ENCODE measurements around the gene VAV3. TPM values are rescaled to one million over a fixed set of nuclear protein-coding genes. Genes with fewer than 3 reads are reported as not detected.

Gene VAV3
- total RNA-seq, 1 donor from 2014 or later, result 159 TPM

GRCh38 chr1:107545056-107545577 lies 419.9 kb downstream of the VAV3 start:
- peaks cover 3% of the 10 kb centered on the region for H3K36me3 Mint-ChIP-seq (ENCODE audit: low read depth, unreplicated experiment)
- H3K27me3 Mint-ChIP-seq (ENCODE audit: unreplicated experiment), result no peaks in the 10 kb centered on the region
- H3K4me1 Mint-ChIP-seq (ENCODE audit: unreplicated experiment), result no peaks in the 10 kb centered on the region
- no peaks in the 10 kb centered on the region for H3K9me3 Mint-ChIP-seq (ENCODE audit: unreplicated experiment)
- no peak for TF ChIP-seq CTCF (IDR thresholded peaks at IDR 0.05; ENCODE audit: unreplicated experiment)
- DNase-seq (ENCODE audit: low spot score), result no peak
- H3K27ac Mint-ChIP-seq (ENCODE audit: unreplicated experiment), result no peak overlapping the region
- no peak overlapping the region for H3K4me3 Mint-ChIP-seq (ENCODE audit: unreplicated experiment)

GRCh38 chr1:107544285-107544684 lies 420.7 kb downstream of the VAV3 start:
- no peaks in the 10 kb centered on the region for H3K4me1 Mint-ChIP-seq (ENCODE audit: unreplicated experiment)
- no peak overlapping the region for H3K4me3 Mint-ChIP-seq (ENCODE audit: unreplicated experiment)
- DNase-seq (ENCODE audit: low spot score), result no peak
- H3K27me3 Mint-ChIP-seq (ENCODE audit: unreplicated experiment), result no peaks in the 10 kb centered on the region
- no peak for TF ChIP-seq CTCF (IDR thresholded peaks at IDR 0.05; ENCODE audit: unreplicated experiment)
- H3K9me3 Mint-ChIP-seq (ENCODE audit: unreplicated experiment), result no peaks in the 10 kb centered on the region
- H3K27ac Mint-ChIP-seq (ENCODE audit: unreplicated experiment), result no peak overlapping the region
- H3K36me3 Mint-ChIP-seq (ENCODE audit: low read depth, unreplicated experiment), result no peaks in the 10 kb centered on the region

GRCh38 chr1:107541412-107541811 lies 423.6 kb downstream of the VAV3 start:
- TF ChIP-seq CTCF (IDR thresholded peaks at IDR 0.05; ENCODE audit: unreplicated experiment), result no peak
- H3K9me3 Mint-ChIP-seq (ENCODE audit: unreplicated experiment), result no peaks in the 10 kb centered on the region
- H3K27ac Mint-ChIP-seq (ENCODE audit: unreplicated experiment), result no peak overlapping the region
- H3K36me3 Mint-ChIP-seq (ENCODE audit: low read depth, unreplicated experiment), result no peaks in the 10 kb centered on the region
- no peak for DNase-seq (ENCODE audit: low spot score)
- no peaks in the 10 kb centered on the region for H3K27me3 Mint-ChIP-seq (ENCODE audit: unreplicated experiment)
- H3K4me3 Mint-ChIP-seq (ENCODE audit: unreplicated experiment), result no peak overlapping the region
- peaks cover 4% of the 10 kb centered on the region for H3K4me1 Mint-ChIP-seq (ENCODE audit: unreplicated experiment)

- Mint-ChIP-seq H3K27ac (ENCODE audit: unreplicated experiment) (no peak overlapping the region), H3K27me3 (ENCODE audit: unreplicated experiment) (no peaks in the 10 kb centered on the region), H3K36me3 (ENCODE audit: low read depth, unreplicated experiment) (no peaks in the 10 kb centered on the region), H3K4me3 (ENCODE audit: unreplicated experiment) (no peak overlapping the region), H3K4me1 (ENCODE audit: unreplicated experiment) (peaks cover 15% of the 10 kb centered on the region), H3K9me3 (ENCODE audit: unreplicated experiment) (no peaks in the 10 kb centered on the region)
- no peak for TF ChIP-seq CTCF (IDR thresholded peaks at IDR 0.05; ENCODE audit: unreplicated experiment)
- no peak for DNase-seq (ENCODE audit: low spot score)
Observed at GRCh38 chr1:107538502-107538901, 426.5 kb downstream of the VAV3 start.

GRCh38 chr1:107536266-107536665 lies 428.7 kb downstream of the VAV3 start:
- Mint-ChIP-seq H3K4me3 (ENCODE audit: unreplicated experiment) (no peak overlapping the region), H3K27me3 (ENCODE audit: unreplicated experiment) (no peaks in the 10 kb centered on the region)

More at GRCh38 chr1:107536266-107536665, 428.7 kb downstream of the VAV3 start:
- H3K9me3 Mint-ChIP-seq (ENCODE audit: unreplicated experiment), result no peaks in the 10 kb centered on the region
- no peak for DNase-seq (ENCODE audit: low spot score)
- peaks cover 32% of the 10 kb centered on the region for H3K4me1 Mint-ChIP-seq (ENCODE audit: unreplicated experiment)
- no peaks in the 10 kb centered on the region for H3K36me3 Mint-ChIP-seq (ENCODE audit: low read depth, unreplicated experiment)
- no peak overlapping the region for H3K27ac Mint-ChIP-seq (ENCODE audit: unreplicated experiment)
- TF ChIP-seq CTCF (IDR thresholded peaks at IDR 0.05; ENCODE audit: unreplicated experiment), result no peak

All from endothelial cell (in vitro differentiated cells).